CD4-positive, alpha-beta T cell treated with Interleukin-17A for 4 hours (primary cell): ENCODE measurements around the gene DNAH11.
"Not testable (repeated sequence)": the region's sequence is repeated elsewhere in the genome, so short reads cannot be mapped to it uniquely, and the experiment has no call there.

Experiments
- DNase-seq: peaks from one replicate; pipeline ENCODE4 v3.0.0-alpha.2; 2020; ENCODE audit warnings: mixed read lengths

DNAH11 gene

DNA sequence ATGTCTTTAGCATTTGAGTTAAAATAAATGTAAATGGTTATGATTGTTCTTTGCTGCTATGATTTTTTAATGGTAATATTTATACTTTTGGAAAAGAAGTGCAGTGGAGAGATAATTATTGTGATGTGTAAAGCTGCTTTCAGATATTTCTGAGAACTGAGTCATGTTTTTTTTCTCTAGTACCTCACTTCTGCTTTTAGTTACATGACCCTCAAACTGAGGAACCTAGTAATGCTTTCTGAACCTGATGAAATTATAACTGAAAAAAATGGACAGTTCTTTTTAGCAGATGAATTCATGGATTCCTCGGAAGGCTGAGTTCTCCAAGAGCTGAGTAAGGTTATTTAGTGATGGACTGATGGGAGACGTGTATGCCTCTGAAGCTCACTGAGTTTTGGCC is 235.1 kb downstream of the DNAH11 start:
- no peak for DNase-seq

DNA sequence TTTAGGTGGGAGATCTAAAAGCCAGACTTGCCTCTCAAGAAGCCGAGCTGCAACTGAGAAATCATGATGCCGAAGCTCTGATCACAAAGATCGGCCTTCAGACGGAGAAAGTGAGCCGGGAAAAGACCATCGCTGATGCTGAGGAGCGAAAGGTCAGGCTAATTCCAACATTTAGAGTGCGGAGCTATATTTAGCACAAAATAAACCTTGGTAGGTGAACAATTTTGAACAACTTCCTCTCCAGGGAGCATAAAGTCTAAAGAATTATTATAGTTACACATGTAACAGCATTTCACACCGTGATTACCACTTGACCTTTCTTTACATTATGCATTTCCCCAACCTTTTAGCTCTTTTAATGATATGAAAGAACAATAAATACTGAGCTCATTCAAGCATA is 236.1 kb downstream of the DNAH11 start:
- no peak for DNase-seq

DNA sequence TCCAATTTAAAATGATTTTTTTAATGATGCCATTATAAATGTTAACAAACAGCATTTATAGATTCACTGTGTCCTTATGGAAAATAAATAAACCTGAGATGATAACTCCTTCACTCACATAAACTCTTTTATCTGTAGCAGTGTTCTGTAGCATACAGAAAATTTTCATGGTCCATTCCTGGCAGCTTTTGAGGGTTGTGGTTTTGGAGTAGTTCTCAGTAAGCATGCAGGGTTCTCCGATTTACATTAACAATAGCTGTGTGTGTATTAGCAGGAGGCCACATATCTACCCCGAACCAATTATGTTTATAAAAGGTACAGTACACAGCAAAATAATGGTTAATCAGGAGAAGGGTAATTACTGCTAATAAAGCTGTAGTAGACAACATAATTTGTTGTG is 240.2 kb downstream of the DNAH11 start:
- DNase-seq = no peak

DNA sequence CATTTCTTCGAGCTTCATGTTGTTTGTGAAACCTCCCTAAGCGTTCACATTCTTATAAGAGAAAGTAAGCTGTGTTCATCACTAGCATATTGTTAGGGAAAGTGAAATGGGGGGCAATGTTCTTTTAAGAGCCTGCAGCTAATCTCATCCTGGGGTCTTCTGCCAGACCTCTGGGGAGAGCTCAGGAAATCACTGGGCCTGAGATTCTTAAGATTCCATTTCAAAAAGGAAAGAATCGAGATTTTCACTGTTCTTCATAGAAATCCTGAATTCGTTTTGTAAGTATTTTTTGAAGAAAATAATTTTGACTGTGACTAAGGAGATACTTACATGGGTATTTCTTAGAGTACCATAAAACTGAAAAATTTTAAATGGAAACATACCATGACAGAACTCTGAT is 242.2 kb downstream of the DNAH11 start:
- no peak for DNase-seq

DNA sequence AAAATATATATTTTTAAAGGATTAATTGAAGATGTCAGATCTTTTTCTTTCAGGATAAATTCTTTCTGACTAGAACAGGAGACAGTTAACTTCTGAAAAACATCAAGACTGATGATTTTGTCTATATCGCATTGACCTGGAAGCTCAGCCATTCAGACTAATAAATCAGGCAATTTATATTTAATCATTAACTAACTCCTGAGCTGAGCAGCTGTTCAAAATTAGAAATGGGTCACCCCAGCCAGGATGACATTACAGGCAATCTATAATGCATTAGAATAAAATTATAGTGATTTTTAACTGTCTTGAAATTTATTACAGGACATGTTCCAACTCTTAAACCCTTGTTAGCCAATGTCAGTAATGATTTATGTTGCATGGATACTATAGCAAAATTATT is 263.0 kb downstream of the DNAH11 start:
- DNase-seq = no peak

DNA sequence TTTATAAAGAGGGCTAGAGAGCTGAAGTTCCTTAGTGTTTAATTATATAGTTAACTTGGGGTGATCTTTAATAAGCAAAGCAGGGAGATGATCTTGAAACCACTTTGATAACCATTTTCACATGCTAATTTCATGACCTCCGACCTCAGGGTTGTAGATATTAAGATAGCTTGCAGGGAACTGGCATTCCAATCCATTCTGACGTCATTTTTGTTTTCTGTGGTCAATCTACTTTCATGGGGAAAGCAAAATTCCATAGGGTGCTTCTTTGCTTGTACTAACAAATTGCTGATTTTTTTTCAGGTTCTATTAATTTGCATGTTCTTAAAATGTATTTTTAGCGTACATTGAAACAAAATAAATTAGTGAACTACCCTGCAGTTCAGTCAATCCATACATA is 263.5 kb downstream of the DNAH11 start:
- DNase-seq = no peak

DNA sequence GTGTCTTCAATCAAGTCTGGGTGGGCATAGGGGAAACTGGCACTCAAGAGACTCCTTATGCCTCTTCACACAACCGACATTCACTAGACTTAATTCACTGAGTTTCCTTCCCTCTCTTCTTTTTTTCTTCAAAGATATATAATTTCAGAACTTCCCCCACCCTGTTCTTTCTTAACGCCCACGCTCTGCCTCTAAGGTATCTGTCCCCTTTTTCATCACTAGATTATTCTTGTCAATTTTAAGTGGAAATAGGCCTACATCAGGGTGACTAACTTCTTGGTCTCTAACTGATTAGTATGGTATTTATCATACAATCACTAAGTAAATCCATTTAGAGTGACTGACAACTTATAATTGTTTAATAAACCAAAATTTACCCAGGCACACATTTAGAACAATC is 276.2 kb downstream of the DNAH11 start:
- DNase-seq = no peak

DNA sequence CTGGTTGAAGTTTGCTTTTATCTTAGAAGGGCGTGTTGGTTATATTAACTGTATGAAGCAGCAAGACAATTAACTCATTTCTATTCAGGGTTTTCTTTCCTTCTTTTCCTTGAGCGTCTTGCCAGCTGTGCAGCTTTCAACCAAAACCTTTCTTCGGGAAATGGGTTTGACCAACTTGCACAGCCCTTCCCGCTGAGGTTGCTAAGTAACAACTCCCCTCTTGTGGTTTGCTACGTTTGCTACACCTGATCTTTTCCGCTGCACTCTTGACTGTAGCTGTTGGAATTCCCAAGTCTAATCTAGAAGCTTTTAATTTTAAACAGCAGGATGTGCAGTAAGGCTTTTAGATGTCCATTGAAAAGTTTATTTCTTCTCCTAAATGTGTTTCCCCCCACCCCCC is 286.0 kb downstream of the DNAH11 start:
- DNase-seq = no peak

DNA sequence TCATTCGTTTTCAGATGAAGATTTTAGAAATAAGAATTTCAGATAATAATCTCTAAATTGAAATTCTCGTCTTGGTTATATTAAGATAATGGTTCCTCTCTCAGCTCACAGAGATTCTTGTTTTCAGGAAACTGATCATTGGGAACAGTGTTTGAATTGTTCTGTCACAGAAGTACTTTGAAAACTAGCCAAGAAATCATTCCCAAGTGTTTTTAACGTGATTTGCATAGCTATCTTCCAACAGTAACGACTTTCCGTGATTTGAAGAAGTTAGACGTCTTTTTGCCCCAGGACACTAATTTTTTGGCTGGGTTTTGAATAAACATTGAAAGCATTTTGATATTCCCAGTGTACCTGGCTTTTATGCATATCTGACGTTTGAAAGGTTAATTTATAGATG is 286.9 kb downstream of the DNAH11 start:
- DNase-seq = no peak

DNA sequence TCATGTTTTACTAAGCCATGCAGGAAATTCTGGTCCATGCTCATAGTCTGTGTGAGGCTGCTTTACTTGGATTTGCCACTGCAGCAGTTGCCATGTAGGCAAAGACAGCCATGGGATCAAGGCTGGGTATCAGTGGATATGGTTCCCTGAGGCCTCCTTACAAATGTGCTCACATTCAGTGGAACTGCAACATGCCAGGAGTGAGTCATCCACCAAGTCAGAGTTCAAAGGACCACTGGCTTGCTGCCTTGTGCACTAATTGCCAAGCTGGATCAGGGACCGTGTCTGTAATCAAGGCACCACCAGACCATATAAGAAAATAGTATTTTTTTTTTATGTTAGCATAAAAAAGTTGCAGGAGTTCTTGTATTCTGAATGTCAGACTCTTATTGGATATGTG is 301.9 kb downstream of the DNAH11 start:
- no peak for DNase-seq

DNA sequence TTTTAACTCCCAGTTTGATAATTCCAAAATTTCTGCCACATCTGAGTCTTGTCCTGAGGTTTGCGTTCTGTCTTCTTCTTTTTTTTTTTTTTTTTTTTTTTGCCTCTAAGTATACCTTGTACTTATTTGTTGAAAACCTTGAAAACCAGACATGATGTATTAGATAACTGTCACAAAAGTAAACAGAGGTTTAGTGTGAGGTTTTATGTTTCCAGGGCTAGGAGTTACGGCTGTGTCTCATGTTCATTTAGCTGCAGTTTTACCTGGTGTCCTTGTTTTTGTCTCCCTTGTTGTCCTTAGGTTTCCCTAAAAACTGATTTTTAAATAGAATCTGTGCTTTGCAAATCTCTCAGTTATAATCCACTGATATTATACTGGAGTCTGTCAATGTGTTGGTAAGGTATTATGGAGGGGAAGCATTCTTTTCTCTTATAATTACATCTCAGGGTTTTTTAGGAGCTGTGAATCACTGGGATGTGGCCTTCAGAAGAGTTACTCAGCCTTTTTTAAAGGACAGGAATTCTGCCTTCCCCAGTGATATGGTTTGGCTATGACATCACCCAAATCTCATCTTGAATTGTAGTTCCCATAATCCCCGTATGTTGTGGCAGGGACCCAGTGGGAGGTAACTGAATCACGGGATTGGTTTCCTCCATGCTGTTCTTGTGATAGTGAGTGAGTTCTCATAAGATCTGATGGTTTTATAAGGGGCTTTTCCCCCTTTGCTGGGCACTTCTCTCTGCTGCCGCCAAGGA is 307.9 kb downstream of the DNAH11 start:
- no peak for DNase-seq

DNA sequence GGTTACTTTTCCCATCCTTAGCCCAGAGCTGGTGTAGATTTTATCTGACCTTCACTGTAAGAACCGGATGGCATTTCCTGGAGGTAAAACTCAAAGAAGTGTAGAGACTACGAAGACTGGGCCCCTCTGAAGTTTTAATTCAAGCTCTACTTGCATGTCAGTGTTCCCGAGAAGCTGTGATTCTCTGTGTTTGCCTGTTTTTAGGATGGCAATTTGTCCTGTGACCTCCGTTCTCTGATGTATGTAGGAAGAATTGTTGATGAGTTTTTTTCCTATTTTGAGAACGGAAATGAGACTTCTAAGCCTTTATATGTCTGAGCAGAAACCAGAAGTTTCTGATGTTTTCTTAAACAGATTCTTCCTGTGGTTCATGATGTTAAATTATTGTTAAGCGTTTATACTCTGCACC is 308.7 kb downstream of the DNAH11 start:
- DNase-seq = no peak

DNA sequence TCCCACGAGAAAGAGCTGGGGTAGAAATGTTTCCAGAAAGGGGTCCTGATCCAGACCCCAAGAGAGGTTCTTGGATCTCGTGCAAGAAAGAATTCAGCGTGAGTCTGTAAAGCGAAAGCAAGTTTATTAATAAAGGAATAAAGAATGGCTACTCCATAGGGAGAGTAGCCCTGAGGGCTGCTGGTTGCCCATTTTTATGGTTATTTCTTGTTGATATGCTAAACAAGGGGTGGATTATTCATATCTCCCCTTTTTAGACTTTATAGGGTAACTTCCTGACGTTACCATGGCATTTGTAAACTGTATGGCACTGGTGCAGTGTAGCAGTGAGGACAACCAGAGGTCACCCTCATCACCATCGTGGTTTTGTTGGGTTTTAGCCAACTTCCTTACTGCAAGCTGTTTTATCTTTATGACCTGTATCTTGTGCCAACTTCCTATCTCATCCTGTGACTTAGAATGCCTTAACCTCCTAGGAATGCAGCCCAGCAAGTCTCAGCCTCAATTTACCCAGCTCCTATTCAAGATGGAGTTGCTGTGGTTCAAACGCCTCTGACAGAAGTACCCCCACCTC is 322.9 kb downstream of the DNAH11 start:
- not testable (repeated sequence) for DNase-seq

DNA sequence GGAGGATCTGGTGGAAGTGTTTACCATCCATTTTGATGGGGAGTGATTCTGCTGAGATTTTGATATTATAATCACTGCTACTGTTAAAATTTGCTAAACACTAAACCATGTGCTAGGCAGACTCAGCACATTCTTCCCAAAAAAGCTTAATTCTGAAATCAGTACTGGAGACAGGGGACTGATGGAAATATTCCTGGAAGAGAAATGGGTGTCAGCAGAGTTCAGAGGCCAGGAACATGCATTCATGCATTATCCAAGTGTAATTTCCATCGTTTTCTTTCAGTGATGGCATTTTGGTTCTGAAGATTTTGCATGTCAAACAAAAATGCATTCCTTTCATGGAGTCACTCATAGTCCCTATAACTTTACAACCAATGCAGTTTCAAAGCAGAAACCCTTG is 323.9 kb downstream of the DNAH11 start:
- no peak for DNase-seq

DNA sequence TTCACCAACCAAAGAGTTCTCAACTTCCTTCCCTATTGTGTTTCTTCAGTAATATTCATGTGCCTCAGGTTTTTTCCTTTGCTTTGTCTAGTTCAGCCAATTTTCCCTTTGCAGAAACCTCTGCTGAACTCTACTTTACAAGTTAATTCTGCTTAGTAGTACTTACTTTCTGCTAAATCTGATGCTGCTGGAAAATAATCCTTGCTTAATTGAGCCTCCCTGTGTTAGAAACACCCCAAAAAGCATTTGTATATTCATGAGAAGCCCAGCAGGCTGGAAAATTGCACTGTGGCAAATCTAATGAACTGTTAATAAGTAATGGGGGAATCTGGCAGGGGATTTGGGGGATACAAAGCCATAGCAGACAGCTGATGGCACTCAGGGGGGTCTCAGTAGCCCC is 324.4 kb downstream of the DNAH11 start:
- no peak for DNase-seq

DNA sequence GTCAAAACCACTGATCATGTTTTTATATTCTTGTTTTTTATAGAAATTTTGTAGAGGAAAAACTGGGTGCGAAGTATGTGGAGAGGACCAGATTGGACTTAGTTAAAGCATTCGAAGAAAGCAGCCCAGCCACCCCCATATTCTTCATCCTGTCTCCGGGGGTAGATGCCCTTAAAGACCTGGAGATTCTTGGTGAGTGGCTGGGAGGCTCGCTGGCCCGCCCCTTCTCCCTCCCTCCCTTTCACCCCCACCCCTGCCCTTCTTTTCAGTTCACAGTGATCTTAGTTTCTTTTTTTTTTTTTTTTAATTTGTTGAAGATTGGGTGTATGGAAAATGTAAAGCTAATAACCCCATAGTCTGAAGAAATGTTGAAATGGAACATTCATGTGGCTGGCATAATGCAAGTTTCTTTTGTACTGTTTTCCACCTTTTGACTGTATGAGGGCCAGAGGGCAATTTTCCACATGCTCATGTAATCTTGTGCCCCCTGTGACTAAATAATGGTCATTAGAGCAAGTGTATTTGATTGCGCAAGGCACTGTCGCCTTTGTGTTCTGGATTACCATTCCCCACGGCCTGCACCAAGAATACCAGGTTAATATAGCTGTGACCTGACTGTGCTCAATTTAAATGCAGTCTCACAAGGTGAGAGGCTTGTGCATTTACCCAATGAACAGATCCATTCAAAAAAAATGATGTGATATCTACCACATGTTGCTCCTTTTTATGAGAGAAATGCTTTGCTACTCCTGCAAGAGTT is 325.2 kb downstream of the DNAH11 start:
- DNase-seq = no peak

DNA sequence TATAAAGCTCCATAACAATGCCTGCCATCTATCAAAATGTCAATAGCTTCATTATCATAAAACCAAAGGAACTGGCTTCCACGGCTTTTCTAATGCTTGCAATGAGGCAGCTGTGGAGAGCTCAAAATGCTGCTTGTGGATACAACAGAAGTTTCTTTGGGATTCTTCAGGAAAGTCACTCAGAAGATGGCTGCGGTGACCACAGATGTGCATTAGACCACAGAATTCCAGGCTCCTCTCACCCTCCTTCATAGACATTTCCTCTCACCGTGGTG is 325.7 kb downstream of the DNAH11 start:
- DNase-seq = no peak

DNA sequence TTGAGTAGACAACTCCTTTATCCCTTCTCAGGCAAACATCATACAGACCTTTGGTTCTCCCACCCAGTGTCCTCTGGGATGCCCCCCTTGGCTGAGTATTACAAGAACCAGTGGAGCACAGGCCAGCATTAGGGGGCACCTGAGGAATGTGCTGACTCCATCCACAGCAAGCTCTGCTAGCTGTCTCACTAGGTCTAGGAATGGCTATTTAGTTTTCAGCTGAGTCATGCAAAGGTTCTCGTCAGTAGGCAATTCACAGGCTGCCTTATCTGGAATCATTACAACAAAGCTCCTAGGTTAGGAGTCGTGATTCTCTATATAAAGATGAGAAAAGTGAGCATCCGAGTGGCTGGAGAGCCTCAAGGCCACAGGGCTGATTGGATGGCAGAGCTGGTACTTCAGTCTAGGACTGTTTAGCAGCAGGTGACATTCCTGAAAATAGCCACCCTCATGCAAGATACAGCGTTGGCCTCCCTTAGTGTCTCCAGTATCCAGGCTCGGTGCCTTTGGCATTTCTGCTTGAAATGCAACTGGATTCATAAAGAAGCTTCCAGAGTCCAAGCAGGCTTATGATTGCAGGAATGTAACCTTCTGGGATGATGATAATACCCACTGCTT is 327.1 kb downstream of the DNAH11 start:
- DNase-seq = no peak

DNA sequence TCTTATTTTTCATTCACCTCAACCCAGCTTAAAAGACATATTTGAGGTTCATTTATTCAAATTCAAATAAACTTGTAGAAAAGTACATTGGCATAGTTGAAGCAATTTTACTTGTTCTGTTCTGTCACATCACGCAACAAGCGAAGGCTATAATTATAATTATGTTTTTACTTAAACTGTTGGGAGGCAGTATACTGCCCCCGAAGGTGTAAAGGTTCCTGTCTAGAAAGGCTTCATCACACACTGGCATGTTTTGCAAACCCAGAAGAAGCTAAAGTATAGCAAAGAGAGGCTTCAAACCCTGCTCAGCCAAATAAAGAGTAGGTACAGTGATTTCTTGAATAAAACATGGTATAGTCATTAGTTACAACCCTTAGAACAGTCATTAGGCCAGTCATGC is 340.2 kb downstream of the DNAH11 start:
- DNase-seq = no peak

DNA sequence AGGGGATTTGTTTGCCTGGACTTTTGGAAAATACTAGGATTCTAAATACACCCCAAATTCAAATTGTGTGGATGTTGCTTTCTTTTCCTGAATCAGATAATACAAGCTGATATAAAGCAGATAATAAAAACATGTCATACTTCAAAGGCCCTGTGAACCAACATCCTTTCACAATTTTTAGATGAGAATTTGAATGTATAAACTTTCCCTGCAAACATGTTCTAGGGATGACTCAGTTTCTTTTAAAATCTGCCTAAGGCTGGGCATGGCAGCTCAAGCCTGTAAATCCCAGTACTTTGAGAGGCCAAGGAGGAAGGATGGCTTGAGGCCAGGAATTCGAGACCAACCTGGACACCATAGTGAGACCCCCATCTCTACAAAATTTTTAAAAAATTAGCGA is 340.7 kb downstream of the DNAH11 start:
- DNase-seq = not testable (repeated sequence)

DNA sequence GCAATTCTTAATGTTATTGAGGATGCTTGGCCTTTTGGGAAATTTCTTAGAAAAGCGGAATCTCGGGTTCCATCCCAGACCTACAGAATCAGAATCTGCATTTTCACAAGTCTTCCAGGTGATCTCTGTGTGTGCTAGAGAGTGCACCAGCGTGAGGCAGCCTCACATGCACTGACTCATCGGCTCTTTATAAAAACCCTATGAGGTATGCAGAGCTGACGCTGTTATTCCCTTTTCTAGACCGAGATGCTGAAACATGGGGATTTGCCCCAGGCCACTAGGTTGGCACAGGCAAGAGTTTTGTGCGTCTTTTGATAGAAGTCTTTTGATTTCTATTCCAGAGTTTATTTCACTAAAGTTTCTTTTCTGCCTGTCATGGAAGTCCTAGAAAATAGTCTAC is 341.7 kb downstream of the DNAH11 start:
- DNase-seq = no peak

DNA sequence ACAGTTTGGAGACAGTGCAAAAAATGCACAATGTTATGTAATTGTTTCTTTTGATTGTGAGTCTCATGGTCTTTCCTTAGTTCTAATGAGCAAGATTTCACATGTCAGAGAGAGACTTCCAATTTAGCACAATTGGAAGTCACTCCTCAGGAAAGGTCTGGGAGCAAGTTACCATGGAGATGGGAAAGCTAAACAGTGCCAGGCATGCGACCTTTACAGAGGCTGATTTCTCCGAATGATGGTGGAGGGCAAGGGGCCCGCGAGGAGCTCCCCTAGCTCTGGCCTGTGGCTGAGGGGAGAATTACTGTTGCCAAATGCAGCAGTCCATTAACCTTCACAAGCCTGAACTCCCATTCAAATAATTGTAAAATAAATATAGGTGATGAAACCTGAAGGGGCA is 343.6 kb downstream of the DNAH11 start:
- no peak for DNase-seq

DNA sequence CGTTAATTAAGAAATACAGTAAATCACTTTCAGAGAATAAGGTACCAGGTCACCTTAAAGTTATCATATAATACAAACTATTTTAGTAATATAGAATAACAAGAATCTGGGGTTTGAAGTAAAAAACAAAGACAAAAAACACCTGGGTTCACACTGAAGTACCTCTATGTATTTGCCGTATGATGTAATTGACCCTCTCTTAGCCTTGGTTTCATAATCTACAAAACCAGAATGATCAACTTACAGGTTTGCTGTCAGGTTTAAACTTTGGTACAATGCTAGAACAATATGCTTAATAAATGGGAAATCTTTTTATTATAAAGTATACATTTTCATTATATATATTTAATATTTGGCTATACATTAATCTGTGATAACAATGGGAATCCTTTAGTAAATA is 344.5 kb downstream of the DNAH11 start:
- DNase-seq = no peak

DNA sequence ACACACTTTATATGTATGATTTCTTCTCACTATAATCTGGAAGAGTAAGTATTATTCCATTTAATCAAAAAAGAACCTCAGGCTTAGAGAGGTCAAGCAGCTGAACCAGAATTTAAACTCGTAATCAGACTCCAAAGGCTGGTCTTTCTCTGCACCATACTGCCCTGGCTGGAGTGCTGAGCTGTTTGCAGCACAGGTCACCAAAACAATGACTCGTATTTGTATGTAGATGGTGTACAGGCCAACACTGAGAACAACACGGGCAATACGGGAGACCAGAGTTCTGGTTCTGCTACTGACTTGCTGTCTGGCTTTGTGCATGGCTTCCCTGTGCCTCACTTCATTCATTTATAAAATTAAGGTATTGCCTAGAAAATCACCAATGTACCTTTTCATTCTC is 344.9 kb downstream of the DNAH11 start:
- DNase-seq = no peak
